ENCODE measurements around the gene SDF2.
"Not testable (repeated sequence)": the region's sequence is repeated elsewhere in the genome, so short reads cannot be mapped to it uniquely, and the experiment has no call there.

SDF2 gene

DNA sequence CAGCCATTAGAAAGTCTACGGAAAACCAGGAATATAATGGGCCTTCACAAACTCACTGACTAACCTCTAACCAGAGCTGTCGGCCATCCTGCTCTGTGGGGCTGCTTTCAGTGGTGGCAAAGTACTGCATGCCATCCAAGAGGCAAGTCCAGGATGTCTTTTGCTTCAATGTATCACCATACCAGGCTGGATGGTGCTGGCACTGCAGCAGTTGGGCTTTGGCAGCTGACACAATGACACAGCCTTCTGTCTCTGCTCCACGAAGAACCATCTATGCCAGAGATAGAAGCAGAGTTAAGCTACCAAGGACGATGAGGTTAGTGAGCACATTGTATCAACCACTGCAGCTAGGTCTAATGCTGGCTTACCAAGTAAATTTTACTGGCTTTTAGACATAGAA lies 38.0 kb downstream of the SDF2 start:
- no peak for DNase-seq

DNA sequence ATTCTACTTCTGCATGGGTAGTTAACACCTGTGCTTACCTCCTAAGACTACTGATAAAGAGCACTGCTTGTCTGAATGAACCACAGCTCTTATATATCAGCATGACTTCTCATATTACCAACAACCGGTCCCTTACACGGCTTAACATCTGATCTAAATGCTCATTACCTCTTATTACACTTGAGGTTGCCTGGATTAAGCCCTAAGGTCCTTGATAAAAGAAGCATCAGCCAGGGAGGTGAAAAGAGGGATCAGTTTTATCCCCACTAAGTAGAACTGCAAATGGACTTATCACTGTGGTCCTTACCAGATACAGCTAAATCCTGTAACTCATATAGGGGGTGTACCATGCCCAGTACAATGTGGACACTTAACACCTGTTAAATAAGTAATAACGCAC lies 39.5 kb downstream of the SDF2 start:
- no peak for DNase-seq

DNA sequence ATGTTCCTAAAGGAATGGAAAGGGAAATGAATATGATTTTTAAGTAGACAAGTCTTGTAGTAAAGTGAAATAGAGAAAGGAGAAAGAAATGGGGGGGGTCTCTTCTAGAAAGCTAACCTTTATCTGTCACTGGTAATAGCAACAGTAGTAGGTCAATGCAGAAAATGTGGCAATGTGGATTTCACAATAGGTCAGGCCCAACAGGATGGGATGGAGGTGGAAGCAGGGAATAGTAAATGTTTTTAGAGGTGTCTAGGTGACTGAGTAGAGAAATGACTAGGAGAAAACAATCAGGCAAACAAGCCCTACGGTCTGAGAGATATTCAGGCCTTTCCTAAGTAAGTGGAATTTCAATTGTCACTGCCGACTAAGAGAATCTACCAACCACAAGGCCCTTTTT lies 41.7 kb downstream of the SDF2 start:
- DNase-seq, result no peak

DNA sequence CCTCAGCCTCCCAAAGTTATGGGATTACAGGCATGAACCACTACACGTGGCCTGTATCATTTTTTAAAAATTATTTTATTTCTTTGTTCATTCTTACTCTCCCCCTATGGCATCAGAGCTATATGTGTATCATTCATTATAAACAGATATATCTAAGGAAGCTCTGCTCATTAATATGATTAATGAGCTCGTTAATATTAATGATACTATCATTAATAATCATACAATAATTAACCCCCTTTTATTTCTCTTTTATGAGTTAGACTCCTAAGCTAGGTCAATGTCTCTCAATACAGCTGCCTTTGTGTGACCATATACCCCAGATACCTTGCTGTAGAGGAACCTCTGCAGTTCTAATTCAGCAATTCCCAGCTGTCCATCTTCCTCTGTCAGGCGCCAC lies 43.2 kb downstream of the SDF2 start:
- DNase-seq, result no peak

DNA sequence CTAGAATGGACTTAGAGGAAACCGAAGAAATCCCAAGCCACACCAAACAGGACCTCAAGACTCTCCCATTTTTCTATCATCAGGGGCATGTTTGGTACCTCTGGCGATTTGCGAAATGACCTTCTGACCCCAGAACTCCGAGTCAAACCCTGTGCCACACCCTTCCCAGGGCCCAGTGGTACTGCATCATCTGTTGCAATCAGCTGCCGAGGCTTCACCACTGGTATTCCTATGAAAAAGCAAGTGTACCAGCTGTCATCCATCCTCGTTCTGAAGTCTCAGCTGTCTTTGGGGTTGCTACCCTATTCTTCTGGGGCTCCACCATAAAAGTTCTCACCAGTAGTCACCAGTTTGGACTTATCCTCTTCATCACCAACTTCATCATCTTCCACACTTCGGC lies 45.4 kb downstream of the SDF2 start:
- no peak for DNase-seq

DNA sequence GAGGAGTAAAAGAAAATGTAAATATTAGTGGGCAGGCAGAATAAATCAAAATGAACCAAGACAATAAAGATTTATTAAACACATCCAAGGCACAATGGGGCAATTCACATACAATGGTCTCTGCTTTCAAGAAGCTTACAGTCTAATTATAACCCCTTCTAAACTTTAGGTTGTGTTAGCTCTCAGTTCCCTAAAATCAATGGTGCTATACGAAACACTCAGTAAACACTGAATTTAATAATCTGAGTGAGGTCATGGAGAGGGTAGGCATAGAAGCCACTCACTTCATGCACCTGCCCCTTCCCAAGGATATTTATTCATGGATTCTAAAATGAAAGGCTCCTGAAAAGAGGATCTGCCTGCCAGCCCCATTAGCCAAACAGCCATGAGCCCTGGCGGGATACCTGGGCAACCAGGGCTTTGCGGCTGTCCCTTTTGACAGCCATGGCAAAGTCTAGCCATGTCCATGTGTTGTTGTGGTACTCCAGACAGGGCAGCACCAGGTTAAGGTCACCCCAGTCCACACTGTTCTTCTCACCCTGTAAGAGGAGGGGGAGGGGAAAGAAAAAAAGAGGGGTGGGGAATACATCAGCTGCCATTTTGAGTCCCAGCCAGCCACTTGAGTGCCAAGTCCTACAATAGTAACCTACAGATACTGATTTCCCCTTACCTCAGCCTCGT lies 46.3 kb downstream of the SDF2 start:
- no peak for DNase-seq

DNA sequence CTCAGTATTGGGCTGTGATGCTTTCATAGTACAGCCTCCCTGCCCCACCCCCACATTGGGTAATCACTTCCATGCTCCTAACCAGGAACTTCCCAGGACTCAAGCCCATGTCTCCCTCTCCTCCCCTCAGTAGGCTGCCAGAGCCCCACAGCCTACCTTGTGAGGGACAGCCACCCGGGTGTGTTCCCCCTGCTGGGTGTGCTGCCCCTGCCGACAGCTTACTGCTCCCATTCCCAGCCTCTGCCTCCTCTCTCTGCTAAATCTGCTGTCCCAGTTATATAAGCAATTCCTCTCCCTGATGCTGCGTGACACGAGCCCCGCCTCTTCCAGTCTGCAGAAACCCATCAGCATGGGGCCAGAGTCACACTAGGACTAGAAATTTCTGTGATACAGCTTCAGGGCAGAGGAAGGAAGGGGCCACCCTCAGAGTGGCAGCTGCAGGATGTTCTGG lies 47.8 kb downstream of the SDF2 start, which contains the start of gene RSKR:
Gene RSKR (minus strand): TSS at position 255 of the 451 bp plus-strand sequence. CDS start 24 bp downstream, at position 231.
- no peak for DNase-seq

DNA sequence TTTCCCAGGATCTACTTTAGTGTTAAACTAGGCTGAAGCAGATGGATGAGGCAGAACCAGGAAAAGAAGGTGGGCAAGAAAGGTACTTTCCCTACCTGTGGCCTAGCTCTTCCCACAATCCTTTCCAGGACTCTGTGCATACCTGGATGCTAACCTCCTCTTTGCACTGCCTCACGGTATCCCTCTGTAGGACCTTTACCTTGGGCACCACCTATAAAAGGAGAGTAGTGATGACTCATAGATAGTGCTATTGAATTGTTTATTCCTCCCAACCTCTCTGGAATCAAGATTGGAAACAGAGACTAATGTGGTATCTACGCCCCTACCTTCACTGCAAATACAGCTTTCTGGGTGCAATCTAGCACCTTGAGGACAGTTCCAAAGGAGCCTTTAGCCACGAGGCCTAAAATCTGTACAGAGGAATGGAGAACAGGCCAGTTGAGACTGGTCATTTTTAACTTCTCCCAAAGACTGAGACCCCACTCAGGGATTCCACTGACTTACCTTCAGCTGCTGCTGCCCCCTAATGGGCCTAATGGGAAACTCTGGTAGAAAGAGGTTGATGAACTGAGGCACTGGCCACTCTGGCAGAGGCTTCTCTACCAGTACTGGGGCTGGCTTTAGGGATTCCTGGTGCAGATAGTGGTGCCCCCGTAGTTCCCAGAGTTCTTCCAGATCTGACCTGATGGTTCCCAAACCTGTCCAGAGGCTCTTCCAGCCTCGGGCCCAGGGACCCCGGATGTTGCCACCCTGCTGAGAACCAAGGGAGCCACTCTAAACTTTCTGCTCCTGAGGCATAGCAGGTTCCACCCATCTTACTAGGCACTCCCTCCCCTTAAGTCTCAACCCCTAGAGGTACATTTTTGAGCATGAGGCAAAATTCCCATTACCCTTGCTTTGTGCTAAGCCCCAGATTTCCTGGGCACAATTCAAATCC lies 48.5 kb downstream of the SDF2 start:
- DNase-seq, result no peak

DNA sequence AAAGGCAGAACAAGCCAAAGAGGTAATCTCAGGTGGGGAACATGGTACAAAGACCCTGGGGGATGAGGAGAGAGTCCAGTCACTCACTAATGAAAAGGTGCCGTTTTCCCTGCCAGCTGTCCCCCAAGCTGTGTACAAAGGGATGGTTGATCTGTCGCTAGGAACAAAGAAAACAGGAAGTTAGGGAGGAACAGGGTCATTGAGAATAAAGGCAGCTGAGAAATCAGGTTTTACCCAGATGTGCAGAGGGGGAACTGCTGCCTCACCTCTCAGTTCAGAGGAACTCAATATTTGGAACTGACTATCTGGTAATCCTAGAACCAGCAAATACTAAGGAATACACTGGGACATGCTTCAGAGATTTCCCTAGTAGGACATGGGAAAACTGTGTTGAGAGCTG lies 49.2 kb downstream of the SDF2 start:
- DNase-seq, result no peak

DNA sequence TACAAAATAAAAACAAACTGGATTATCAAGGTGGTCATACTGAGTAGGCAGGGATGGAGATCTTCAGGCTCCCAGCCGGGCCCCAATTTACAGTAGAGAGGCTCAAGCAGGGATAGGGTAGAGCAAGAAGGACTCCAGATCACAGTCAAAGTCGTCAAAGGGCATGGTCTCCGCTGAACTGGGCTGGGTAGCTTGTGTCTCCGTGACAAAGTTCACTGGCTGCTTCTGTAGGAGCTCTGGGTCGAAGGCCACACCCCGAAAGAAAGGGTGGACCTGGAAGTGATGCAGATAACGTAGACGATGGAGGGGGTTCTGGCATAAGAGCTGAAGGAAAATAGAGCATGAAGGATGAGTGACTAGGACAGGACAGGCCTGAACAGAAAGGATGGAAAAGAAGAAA lies 51.3 kb downstream of the SDF2 start:
- DNase-seq, result no peak

DNA sequence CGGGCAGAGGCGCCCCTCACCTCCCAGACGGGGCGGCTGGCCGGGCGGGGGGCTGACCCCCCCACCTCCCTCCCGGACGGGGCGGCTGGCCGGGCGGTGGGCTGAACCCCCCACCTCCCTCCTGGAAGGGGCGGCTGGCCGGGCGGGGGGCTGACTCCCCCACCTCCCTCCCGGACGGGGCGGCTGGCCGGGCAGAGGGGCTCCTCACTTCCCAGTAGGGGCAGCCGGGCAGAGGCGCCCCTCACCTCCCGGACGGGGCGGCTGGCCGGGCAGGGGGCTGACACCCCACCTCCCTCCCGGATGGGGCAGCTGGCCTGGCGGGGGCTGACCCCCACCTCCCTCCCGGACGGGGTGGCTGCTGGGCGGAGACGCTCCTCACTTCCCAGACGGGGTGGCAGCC lies 57.7 kb downstream of the SDF2 start:
- not testable (repeated sequence) for DNase-seq

DNA sequence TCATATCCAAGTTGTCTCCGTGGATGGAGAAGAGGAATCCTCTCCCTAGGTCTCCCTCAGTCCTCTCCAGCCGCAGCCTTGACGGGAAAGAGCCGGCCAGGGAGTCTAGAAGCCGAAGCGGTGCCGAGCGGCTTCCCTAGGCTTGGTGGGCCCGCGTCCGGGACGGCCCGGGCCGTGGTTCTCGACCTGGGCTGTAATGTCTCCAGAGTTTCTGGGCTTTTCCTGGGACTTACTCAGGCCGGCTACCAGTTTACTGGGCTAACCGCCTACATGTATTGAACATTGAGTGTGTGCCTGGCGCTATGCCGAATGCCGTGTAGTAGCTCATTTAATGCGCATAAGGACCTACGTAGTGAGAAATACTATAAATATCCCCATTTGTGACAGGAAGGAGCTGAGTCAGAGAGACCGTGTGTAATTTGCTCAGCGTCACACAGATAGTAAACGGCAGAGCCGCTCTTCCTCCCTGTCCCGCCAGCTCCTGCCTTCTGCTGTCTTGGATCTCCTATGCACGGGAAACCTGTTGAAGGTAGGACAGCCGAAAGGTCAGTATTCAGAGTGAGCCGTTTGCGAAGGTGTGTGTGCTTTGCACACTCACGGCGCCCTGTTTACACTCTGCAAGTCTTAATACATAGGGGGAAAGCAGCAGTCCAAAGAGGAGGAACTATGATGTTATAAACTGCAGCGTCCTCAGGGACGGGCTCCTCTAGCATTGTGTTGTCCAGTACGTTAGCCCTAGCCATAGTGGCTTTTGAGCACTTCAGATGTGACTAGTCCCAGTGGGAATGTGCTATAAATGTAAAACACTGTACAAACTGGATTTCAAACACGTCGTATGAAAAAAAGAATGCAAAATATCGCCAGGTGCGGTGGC lies 62.2 kb downstream of the SDF2 start:
- no peak for DNase-seq

DNA sequence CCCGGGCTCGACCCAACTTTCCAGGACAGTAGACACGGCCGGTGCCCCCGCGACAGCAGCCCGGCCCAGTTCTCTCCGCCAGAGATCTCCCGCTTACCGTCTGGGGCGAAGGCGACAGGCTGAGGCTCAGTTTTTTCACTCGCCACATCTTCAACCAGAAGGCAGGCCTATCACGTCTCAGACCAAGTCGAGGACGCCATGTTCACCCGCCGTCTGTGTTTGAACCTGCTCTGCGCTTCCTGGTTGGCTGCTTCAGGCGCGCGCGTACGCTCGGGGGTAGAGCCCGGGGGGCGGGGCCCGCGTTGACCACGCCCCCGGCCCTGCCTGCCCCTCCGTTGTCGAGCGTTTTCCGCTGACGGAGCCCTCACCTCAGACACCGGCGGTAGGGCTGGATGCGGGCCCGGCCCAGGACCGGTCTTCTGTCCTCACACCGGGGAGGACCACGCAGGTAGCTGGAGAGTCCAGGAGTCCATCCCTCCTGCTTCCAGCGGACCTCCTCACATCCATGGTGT lies 62.9 kb downstream of the SDF2 start, which contains the start of gene SPAG5:
Gene SPAG5 (minus strand): TSS at position 227 of the 512 bp plus-strand sequence. CDS start 79 bp downstream, at position 148.
- DNase-seq, result peak; percentile 95

DNA sequence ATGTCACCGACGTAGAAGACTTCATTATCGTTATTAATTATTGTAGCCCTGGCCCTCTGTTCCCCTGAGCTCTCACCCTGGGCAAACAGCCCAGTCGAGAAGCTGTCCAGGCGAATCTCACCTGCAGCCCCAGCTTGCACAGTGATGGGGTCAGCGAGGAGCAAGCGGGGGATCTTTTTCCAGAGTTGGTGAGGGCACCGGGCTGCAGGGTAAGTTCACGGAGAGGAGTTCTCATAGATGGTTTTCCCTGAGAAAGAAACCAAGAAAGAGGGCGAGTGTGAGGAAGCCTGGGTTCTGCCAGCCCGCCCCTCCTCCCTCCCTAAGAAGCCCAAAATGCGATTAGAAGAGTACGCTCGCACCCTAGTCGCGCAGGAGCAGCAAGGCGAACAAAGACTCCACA lies 63.3 kb downstream of the SDF2 start:
- no peak for DNase-seq
